Stimulated activated CD8-positive, alpha-beta memory T cell treated with anti-CD3 and anti-CD28 coated beads, Interleukin-4, amount 100 ng/mL, for 48 hours (primary cell): ENCODE results near the gene BSG.
"Not testable (repeated sequence)": the region's sequence is repeated elsewhere in the genome, so short reads cannot be mapped to it uniquely, and the experiment has no call there.

Source experiments
- DNase-seq: peaks from one replicate; pipeline ENCODE4 v3.0.0-alpha.2; 2020

BSG gene

GRCh38 chr19:573519-573825 is 1.1 kb downstream of the BSG start:
- no peak for DNase-seq

GRCh38 chr19:574658-575526 is 2.5 kb downstream of the BSG start:
- no peak for DNase-seq

GRCh38 chr19:575527-576506 is 3.4 kb downstream of the BSG start:
- no peak for DNase-seq

GRCh38 chr19:576768-577438 is 4.5 kb downstream of the BSG start:
- DNase-seq, result no peak

GRCh38 chr19:577439-578392 is 5.3 kb downstream of the BSG start:
- DNase-seq, result no peak

- no peak for DNase-seq
Observed at GRCh38 chr19:579111-579841, 6.9 kb downstream of the BSG start.

GRCh38 chr19:579842-580155 is 7.4 kb downstream of the BSG start:
- no peak for DNase-seq

- no peak for DNase-seq
Observed at GRCh38 chr19:580274-580835, 8.0 kb downstream of the BSG start.

GRCh38 chr19:581399-582111 is 9.2 kb downstream of the BSG start:
- DNase-seq, result no peak

- no peak for DNase-seq
Observed at GRCh38 chr19:582497-583197, 10.3 kb downstream of the BSG start.

GRCh38 chr19:583198-583967 is 11.0 kb downstream of the BSG start:
- no peak for DNase-seq

- DNase-seq, result no peak
Observed at GRCh38 chr19:583968-584239, 11.5 kb downstream of the BSG start.

- peak; percentile 79 for DNase-seq
Observed at GRCh38 chr19:584240-585001, 12.0 kb downstream of the BSG start.

- DNase-seq, result not testable (repeated sequence)
Observed at GRCh38 chr19:585146-585545, 12.8 kb downstream of the BSG start.

- no peak for DNase-seq
Observed at GRCh38 chr19:585551-586110, 13.2 kb downstream of the BSG start.

GRCh38 chr19:588093-588740 is 15.8 kb downstream of the BSG start:
- peak; percentile 80 for DNase-seq
